ENCODE results near the gene LAMA2. TPM values are rescaled to one million over a fixed set of nuclear protein-coding genes. Genes with fewer than 3 reads are reported as not detected.
"Not testable (repeated sequence)": the region's sequence is repeated elsewhere in the genome, so short reads cannot be mapped to it uniquely, and the experiment has no call there.

The LAMA2 gene
- total RNA-seq, 1 donor from 2014 or later, result 0.47 TPM

DNA sequence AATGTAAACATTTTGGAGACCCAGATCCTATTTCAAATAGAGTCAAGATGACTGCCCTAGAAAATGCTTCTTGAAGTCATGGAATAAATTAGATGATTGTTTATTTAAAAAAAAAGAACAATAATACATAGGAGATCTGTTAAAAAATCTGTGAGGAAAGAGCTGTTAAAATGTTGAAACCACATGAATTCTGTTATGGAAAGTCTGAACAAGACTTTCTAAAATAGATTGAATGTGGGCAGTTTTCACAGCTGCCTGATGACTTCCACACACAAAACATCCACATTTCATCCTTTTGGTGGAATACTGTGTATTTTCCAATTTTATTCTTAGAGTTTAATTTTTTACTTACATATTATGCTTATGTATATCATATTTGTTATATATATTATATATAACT lies 186.1 kb downstream of the LAMA2 start:
- TF ChIP-seq, protein P1, sequence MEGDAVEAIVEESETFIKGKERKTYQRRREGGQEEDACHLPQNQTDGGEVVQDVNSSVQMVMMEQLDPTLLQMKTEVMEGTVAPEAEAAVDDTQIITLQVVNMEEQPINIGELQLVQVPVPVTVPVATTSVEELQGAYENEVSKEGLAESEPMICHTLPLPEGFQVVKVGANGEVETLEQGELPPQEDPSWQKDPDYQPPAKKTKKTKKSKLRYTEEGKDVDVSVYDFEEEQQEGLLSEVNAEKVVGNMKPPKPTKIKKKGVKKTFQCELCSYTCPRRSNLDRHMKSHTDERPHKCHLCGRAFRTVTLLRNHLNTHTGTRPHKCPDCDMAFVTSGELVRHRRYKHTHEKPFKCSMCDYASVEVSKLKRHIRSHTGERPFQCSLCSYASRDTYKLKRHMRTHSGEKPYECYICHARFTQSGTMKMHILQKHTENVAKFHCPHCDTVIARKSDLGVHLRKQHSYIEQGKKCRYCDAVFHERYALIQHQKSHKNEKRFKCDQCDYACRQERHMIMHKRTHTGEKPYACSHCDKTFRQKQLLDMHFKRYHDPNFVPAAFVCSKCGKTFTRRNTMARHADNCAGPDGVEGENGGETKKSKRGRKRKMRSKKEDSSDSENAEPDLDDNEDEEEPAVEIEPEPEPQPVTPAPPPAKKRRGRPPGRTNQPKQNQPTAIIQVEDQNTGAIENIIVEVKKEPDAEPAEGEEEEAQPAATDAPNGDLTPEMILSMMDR (conservative IDR thresholded peaks at IDR 0.05), result no peak
- H3K36me3 Mint-ChIP-seq (ENCODE audit: low read depth), result no peaks in the 10 kb centered on the region
- peaks cover 3% of the 10 kb centered on the region for H3K9me3 Mint-ChIP-seq
- no peak overlapping the region for H3K27ac Mint-ChIP-seq (ENCODE audit: unreplicated experiment)
- no peaks in the 10 kb centered on the region for H3K27me3 Mint-ChIP-seq (ENCODE audit: low read depth)
- H3K4me3 Mint-ChIP-seq, result no peak overlapping the region
- no peaks in the 10 kb centered on the region for H3K4me1 Mint-ChIP-seq
- DNase-seq (ENCODE audit: low read depth, low spot score), result no peak

DNA sequence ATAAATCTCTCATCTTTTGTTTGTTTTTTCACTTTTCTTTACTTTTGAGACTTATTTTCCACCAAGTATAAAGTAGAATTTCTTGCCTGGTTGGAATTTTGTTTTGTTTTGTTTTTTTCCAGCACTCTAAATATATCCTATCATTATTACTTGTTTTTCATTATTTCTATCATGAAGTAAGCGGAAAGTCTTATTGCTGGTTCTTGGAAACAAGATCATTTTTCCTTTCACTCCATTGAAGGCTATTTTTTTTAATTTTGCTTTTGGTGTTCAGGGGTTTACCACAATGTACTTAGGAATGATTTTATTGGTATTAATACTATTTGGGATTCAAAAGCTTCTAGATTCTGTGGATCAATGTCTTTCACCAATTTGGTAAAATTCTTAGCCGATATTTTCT lies 190.1 kb downstream of the LAMA2 start:
- no peak overlapping the region for H3K4me3 Mint-ChIP-seq
- H3K4me1 Mint-ChIP-seq, result no peaks in the 10 kb centered on the region
- no peak overlapping the region for H3K27ac Mint-ChIP-seq (ENCODE audit: unreplicated experiment)
- no peaks in the 10 kb centered on the region for H3K36me3 Mint-ChIP-seq (ENCODE audit: low read depth)
- DNase-seq (ENCODE audit: low read depth, low spot score), result no peak
- TF ChIP-seq, protein P1 (conservative IDR thresholded peaks at IDR 0.05), result no peak
- H3K27me3 Mint-ChIP-seq (ENCODE audit: low read depth), result no peaks in the 10 kb centered on the region
- H3K9me3 Mint-ChIP-seq, result no peaks in the 10 kb centered on the region

DNA sequence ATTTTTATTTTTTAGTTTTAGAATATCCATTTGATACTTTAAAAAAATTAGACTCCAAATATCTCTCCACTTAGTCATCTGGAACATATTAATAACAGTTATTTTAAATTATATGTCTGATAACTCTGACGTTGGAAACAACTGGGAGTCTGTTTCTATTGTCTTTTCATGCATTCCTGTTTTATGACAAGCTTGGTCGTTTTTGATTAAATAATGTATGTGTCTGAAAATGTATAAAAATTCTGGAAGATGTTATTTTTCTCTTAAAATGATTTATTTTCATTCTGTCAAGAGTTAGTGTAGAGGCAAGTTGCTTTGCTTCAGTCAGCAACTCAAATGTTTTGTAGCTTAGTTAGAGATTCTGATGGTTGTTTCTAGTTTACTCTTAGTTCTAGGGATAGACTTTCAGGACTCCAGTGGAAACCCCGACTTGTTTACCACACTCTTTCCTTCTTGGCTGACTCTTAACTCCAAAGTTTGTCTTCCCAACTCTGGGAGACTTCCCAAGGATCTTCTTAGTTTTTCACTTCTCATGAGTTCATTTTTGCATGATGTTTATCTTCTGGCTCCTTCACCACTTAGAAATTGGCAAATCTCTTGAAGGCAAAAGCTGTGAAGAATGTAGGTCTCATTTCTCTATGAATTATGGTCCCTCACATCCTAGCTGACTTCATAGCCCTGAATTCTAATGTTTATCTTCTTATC lies 190.9 kb downstream of the LAMA2 start:
- H3K36me3 Mint-ChIP-seq (ENCODE audit: low read depth), result no peaks in the 10 kb centered on the region
- no peaks in the 10 kb centered on the region for H3K9me3 Mint-ChIP-seq
- no peaks in the 10 kb centered on the region for H3K27me3 Mint-ChIP-seq (ENCODE audit: low read depth)
- H3K4me3 Mint-ChIP-seq, result no peak overlapping the region
- TF ChIP-seq, protein P1 (conservative IDR thresholded peaks at IDR 0.05), result no peak
- no peaks in the 10 kb centered on the region for H3K4me1 Mint-ChIP-seq
- no peak overlapping the region for H3K27ac Mint-ChIP-seq (ENCODE audit: unreplicated experiment)
- no peak for DNase-seq (ENCODE audit: low read depth, low spot score)

DNA sequence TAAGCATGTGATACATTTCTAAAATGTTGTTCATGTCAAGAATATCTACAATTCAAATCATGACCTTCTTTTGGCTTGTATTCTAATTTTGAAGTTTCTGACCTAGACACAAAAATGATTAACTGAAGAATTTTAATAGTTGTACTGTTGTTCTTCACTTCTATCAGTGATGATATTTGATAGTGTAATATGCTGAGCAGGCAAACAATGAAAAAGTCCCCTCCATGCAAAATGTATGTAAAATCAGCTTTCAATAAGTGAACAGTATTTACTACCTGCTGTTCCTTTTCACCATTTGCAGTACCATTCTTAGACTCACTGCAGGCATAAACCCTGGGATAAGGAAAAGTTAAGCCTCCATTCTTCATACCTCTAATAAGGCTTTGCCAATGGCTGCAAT lies 201.5 kb downstream of the LAMA2 start:
- TF ChIP-seq, protein P1 (conservative IDR thresholded peaks at IDR 0.05), result no peak
- no peaks in the 10 kb centered on the region for H3K27me3 Mint-ChIP-seq (ENCODE audit: low read depth)
- H3K4me1 Mint-ChIP-seq, result no peaks in the 10 kb centered on the region
- no peak overlapping the region for H3K4me3 Mint-ChIP-seq
- no peaks in the 10 kb centered on the region for H3K36me3 Mint-ChIP-seq (ENCODE audit: low read depth)
- DNase-seq (ENCODE audit: low read depth, low spot score), result no peak
- peaks cover 2% of the 10 kb centered on the region for H3K9me3 Mint-ChIP-seq
- no peak overlapping the region for H3K27ac Mint-ChIP-seq (ENCODE audit: unreplicated experiment)

DNA sequence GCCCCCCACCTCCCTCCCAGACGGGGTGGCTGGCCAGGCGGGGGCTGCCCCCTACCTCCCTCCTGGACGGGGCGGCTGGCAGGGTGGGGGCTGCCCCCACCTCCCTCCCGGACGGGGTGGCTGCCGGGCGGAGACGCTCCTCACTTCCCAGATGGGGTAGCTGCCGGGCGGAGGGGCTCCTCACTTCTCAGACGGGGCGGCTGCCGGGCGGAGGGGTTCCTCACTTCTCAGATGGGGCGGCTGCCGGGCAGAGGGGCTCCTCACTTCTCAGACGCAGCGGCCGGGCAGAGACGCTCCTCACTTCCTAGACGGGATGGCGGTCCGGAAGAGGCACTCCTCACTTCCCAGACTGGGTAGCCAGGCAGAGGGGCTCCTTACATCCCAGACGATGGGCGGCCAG lies 205.5 kb downstream of the LAMA2 start:
- H3K4me1 Mint-ChIP-seq; DNase-seq (ENCODE audit: low read depth, low spot score); H3K27me3 Mint-ChIP-seq (ENCODE audit: low read depth); H3K4me3 Mint-ChIP-seq; H3K36me3 Mint-ChIP-seq (ENCODE audit: low read depth); H3K9me3 Mint-ChIP-seq; H3K27ac Mint-ChIP-seq (ENCODE audit: unreplicated experiment): not testable (repeated sequence)

DNA sequence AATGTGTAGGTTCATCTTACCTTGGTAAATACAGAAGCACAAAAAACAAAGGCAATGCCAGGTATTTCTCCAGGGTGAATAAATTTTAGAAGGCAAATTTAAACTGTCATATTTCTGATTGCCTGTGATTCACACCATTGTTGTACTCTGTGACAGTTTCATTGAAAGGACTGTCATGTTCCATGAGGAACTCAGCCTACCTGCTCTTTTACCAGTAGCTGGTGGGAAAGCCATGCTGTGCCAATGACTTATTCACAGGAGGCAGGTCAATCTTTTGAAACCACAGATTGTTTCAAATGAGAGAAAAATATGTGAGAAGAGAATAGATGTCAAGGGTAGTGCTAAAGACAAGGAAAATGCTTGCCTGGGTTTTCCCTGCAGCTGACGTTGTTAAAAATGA lies 206.4 kb downstream of the LAMA2 start:
- H3K36me3 Mint-ChIP-seq (ENCODE audit: low read depth), result no peaks in the 10 kb centered on the region
- TF ChIP-seq, protein P1 (conservative IDR thresholded peaks at IDR 0.05), result no peak
- no peak for DNase-seq (ENCODE audit: low read depth, low spot score)
- H3K4me1 Mint-ChIP-seq, result peaks cover 3% of the 10 kb centered on the region
- H3K9me3 Mint-ChIP-seq, result peaks cover 2% of the 10 kb centered on the region
- no peak overlapping the region for H3K4me3 Mint-ChIP-seq
- no peaks in the 10 kb centered on the region for H3K27me3 Mint-ChIP-seq (ENCODE audit: low read depth)
- no peak overlapping the region for H3K27ac Mint-ChIP-seq (ENCODE audit: unreplicated experiment)
